MCF 10A (cell line): ENCODE results near the gene AKAP9. TPM values are rescaled to one million over a fixed set of nuclear protein-coding genes. Genes with fewer than 3 reads are reported as not detected.

Experiments
- BruUV-seq: library from RNA; stranded (reverse); fragments of 400-500 nt; replicated peaks from 2 replicates; lab custom pipeline; 2021; lab: Mats Ljungman, UMichigan
- CTCF ChIA-PET: fragments of 300-600 bp; sonication (Branson Sonifier 250); formaldehyde crosslinking; extraction: SDS; loops from one replicate; lab custom pipeline; 2021; ENCODE audit warnings: antibody characterized with exemption, inconsistent platforms; lab: Yijun Ruan, JAX
- POLR2A ChIA-PET: fragments of 300-600, 350-650 bp; sonication (Branson Sonifier 250); formaldehyde crosslinking; extraction: SDS; loops from one replicate; lab custom pipeline; 2020; ENCODE audit warnings: antibody characterized with exemption, inconsistent platforms; lab: Yijun Ruan, JAX
- DNase-seq: peaks from one replicate; pipeline ENCODE4 v3.0.0-alpha.2; 2018; ENCODE audit not compliant: unreplicated experiment
- H3K27ac Mint-ChIP-seq: one replicate; pipeline ENCODE4 v1.8.0; 2022; ENCODE audit warnings: mild to moderate bottlenecking, low read depth, mixed read lengths; ENCODE audit not compliant: unreplicated experiment
- H3K27me3 Mint-ChIP-seq: one replicate; pipeline ENCODE4 v1.8.0; 2022; ENCODE audit warnings: mixed read lengths; ENCODE audit not compliant: insufficient read depth, unreplicated experiment
- H3K36me3 Mint-ChIP-seq: one replicate; pipeline ENCODE4 v1.8.0; 2022; ENCODE audit warnings: mild to moderate bottlenecking, moderate library complexity, mixed read lengths; ENCODE audit not compliant: insufficient read depth, unreplicated experiment
- H3K4me1 Mint-ChIP-seq: one replicate; pipeline ENCODE4 v1.8.0; 2022; ENCODE audit warnings: mixed read lengths; ENCODE audit not compliant: insufficient read depth, unreplicated experiment
- H3K4me3 Mint-ChIP-seq: one replicate; pipeline ENCODE4 v1.8.0; 2022; ENCODE audit warnings: mild to moderate bottlenecking, moderate library complexity, mixed read lengths; ENCODE audit not compliant: unreplicated experiment
- H3K9me3 Mint-ChIP-seq: one replicate; pipeline ENCODE4 v1.8.0; 2022; ENCODE audit warnings: mixed read lengths; ENCODE audit not compliant: unreplicated experiment
- CTCF ChIP-seq: fragments of 200-600 bp; IDR thresholded peaks from one replicate; pipeline ENCODE4 v1.8.0; 2022; ENCODE audit warnings: antibody characterized with exemption, mild to moderate bottlenecking; ENCODE audit not compliant: unreplicated experiment
- intact Hi-C: fragments of 100-400 bp; cut with micrococcal nuclease; formaldehyde crosslinking; loops from 2 replicates; pipeline ENCODE4 v1.14.1; 2022
- total RNA-seq: library from RNA; stranded (reverse); gene quantifications from 2 replicates; pipeline ENCODE4 v1.2.3, GENCODE V29; 2022

Gene AKAP9
- total RNA-seq, 1 experiment from 2014 or later = 39.2 TPM

DNA sequence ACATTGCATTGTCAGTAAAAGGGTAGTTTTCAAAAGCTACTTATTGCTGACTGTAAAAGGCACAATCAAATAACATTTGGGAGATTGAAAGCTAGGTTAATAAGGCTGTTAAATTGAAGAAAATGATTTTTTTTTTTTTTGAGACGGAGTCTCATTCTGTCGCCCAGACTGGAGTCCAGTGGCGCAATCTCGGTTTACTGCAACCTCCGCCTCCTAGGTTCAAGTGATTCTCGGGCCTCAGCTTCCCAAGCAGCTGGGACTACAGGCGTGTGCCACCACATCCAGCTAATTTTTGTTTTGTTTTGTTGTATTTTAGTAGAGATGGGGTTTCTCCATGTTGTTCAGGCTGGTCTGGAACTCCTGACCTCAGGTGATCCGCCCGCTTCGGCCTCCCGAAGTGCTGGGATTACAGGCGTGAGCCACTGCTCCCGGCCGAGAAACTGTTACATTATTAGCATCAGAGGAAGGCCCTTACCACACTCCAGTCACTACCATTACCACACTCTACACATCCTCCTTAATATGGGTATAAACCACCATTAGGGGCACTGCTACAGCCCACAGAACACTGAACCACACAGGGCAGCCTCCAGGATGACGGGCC lies 192.6 kb downstream of the AKAP9 start:
- peak; percentile 11 for DNase-seq
- CTCF ChIA-PET = interaction anchor here (0.6 to 1.9 kb wide), 23 partner anchors 9 to 1728 kb away, joined by 3 to 14 read pairs (median 3); partner anchors contain the start of genes AKAP9, ANKIB1, GATAD1 and KRIT1

DNA sequence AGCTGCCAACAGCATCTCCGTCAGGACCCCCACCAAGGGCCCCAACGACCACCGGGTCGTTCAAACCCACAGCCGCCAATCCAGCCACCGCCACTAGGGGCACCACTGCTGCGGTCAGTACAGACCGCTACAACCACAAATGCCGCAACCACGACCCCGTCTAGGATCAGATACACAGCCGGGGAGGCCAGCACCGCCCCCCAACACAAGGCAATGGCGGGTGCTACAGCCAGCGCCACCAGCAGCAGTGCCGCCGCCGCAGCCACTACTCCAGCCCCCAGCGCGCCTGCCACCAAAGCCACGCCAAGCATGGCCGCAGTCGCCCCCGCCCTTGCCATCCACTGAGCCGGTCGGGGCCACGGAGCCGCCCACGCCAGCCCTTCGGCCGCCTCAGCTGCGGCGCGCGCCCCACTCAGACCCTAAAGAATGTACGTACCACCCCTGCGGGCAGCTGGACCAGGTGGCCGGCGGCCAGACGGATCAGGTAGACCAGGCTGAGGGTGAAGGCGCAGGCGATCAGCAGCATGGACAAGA lies 193.1 kb downstream of the AKAP9 start:
- BruUV-seq = no TSS peak
- ChIA-PET POLR2A (interaction anchor here (0.6 to 4.2 kb wide), 13 partner anchors 14 to 395 kb away, joined by 3 to 53 read pairs (median 5); partner anchors contain the start of genes AKAP9, ANKIB1, GATAD1 and KRIT1), CTCF (interaction anchor here (0.6 to 1.9 kb wide), 17 partner anchors 8 to 1729 kb away, joined by 3 to 14 read pairs (median 3); partner anchors contain the start of genes ANKIB1, GATAD1 and KRIT1)
- H3K27ac Mint-ChIP-seq = peak overlapping the region; percentile 98
- TF ChIP-seq CTCF = peak; percentile 89
- intact Hi-C loops = loop anchor here (2.0 to 5.0 kb wide), 2 partner anchors 113 to 253 kb away; partner anchors contain the start of genes ANKIB1, KRIT1 and MTERF1
- peak; percentile 59 for DNase-seq
- H3K9me3 Mint-ChIP-seq = no peaks in the 10 kb centered on the region
- H3K36me3 Mint-ChIP-seq = peaks cover 17% of the 10 kb centered on the region
- no peaks in the 10 kb centered on the region for H3K27me3 Mint-ChIP-seq
- peaks cover 28% of the 10 kb centered on the region for H3K4me1 Mint-ChIP-seq
- H3K4me3 Mint-ChIP-seq = peak overlapping the region; percentile 90

More for the DNA sequence above, 192.6 kb downstream of the AKAP9 start:
- no TSS peak for BruUV-seq
- Mint-ChIP-seq H3K27me3 (no peaks in the 10 kb centered on the region), H3K36me3 (peaks cover 19% of the 10 kb centered on the region), H3K27ac (peak overlapping the region; percentile 98), H3K4me1 (peaks cover 28% of the 10 kb centered on the region), H3K4me3 (peak overlapping the region; percentile 90), H3K9me3 (no peaks in the 10 kb centered on the region)
- POLR2A ChIA-PET = interaction anchor here (0.6 to 4.2 kb wide), 20 partner anchors 13 to 375 kb away, joined by 3 to 53 read pairs (median 4); partner anchors contain the start of genes AKAP9, ANKIB1, GATAD1 and KRIT1
- TF ChIP-seq CTCF = no peak
- intact Hi-C loops = loop anchor here (5.0 kb wide), 1 partner anchor 114 kb away; the partner anchor contains the start of genes ANKIB1 and KRIT1

- no TSS peak for BruUV-seq
- POLR2A ChIA-PET = interaction anchor here (0.6 to 4.2 kb wide), 20 partner anchors 8 to 1098 kb away, joined by 3 to 53 read pairs (median 4); partner anchors contain the start of genes AKAP9, ANKIB1, GATAD1 and KRIT1
These were observed 193.8 kb downstream of the AKAP9 start, which contains the start of gene CYP51A1 for GRCh38 chr7:92134271-92135051. CYP51A1 (minus strand) TSS chr7:92134477; CDS start chr7:92134364, 113 bp downstream.

More at GRCh38 chr7:92134271-92135051, 193.8 kb downstream of the AKAP9 start, which contains the start of gene CYP51A1:
- peak; percentile 94 for DNase-seq
- CTCF ChIA-PET = interaction anchor here (0.6 to 1.7 kb wide), 13 partner anchors 38 to 1050 kb away, joined by 3 to 5 read pairs (median 3); partner anchors contain the start of gene GATAD1
- H3K4me3 Mint-ChIP-seq = peak within 1 kb of the TSS; percentile 90
- H3K4me1 Mint-ChIP-seq = peaks cover 27% of the 10 kb centered on the region
- peaks cover 11% of the 10 kb centered on the region for H3K36me3 Mint-ChIP-seq
- TF ChIP-seq CTCF = no peak
- intact Hi-C loops = loop anchor here (2.0 to 5.0 kb wide), 2 partner anchors 113 to 254 kb away; partner anchors contain the start of genes ANKIB1, KRIT1 and MTERF1
- H3K9me3 Mint-ChIP-seq = no peaks in the 10 kb centered on the region
- H3K27ac Mint-ChIP-seq = peak within 1 kb of the TSS; percentile 98
- no peaks in the 10 kb centered on the region for H3K27me3 Mint-ChIP-seq
